Activated naive CD4-positive, alpha-beta T cell treated with anti-CD3 and anti-CD28 coated beads, Interleukin-2, amount 50 U/mL, for 24 hours (primary cell): ENCODE results near the gene SYNDIG1.
"Not testable (repeated sequence)": the region's sequence is repeated elsewhere in the genome, so short reads cannot be mapped to it uniquely, and the experiment has no call there.

Experiments
- H3K27ac Mint-ChIP-seq: one replicate; pipeline ENCODE4 v1.8.0; 2021; ENCODE audit warnings: mild to moderate bottlenecking, mixed read lengths
- H3K27me3 Mint-ChIP-seq: one replicate; pipeline ENCODE4 v1.8.0; 2021; ENCODE audit warnings: mixed read lengths
- H3K36me3 Mint-ChIP-seq: one replicate; pipeline ENCODE4 v1.8.0; 2021; ENCODE audit warnings: mixed read lengths
- H3K4me1 Mint-ChIP-seq: one replicate; pipeline ENCODE4 v1.8.0; 2021; ENCODE audit warnings: mixed read lengths
- H3K4me3 Mint-ChIP-seq: one replicate; pipeline ENCODE4 v1.8.0; 2021; ENCODE audit warnings: mild to moderate bottlenecking, mixed read lengths
- H3K9me3 Mint-ChIP-seq: one replicate; pipeline ENCODE4 v1.8.0; 2021; ENCODE audit warnings: mixed read lengths

SYNDIG1 gene

GRCh38 chr20:24507182-24507853, 37.9 kb downstream of the SYNDIG1 start:
- no peak overlapping the region for H3K27ac Mint-ChIP-seq
- H3K4me3 Mint-ChIP-seq, result no peak overlapping the region
- H3K4me1 Mint-ChIP-seq, result no peaks in the 10 kb centered on the region
- peaks cover 12% of the 10 kb centered on the region for H3K27me3 Mint-ChIP-seq
- H3K36me3 Mint-ChIP-seq, result no peaks in the 10 kb centered on the region
- H3K9me3 Mint-ChIP-seq, result no peaks in the 10 kb centered on the region

GRCh38 chr20:24512441-24512840, 43.0 kb downstream of the SYNDIG1 start:
- H3K36me3 Mint-ChIP-seq, H3K27me3 Mint-ChIP-seq, H3K9me3 Mint-ChIP-seq, H3K4me3 Mint-ChIP-seq, H3K27ac Mint-ChIP-seq, H3K4me1 Mint-ChIP-seq: not testable (repeated sequence)

- H3K4me1 Mint-ChIP-seq, result no peaks in the 10 kb centered on the region
- no peaks in the 10 kb centered on the region for H3K9me3 Mint-ChIP-seq
- H3K4me3 Mint-ChIP-seq, result no peak overlapping the region
- H3K27ac Mint-ChIP-seq, result no peak overlapping the region
- no peaks in the 10 kb centered on the region for H3K36me3 Mint-ChIP-seq
- H3K27me3 Mint-ChIP-seq, result no peaks in the 10 kb centered on the region
These were observed 49.1 kb downstream of the SYNDIG1 start for GRCh38 chr20:24518515-24518914.

- H3K9me3 Mint-ChIP-seq, result no peaks in the 10 kb centered on the region
- no peak overlapping the region for H3K27ac Mint-ChIP-seq
- no peaks in the 10 kb centered on the region for H3K27me3 Mint-ChIP-seq
- no peaks in the 10 kb centered on the region for H3K36me3 Mint-ChIP-seq
- H3K4me1 Mint-ChIP-seq, result no peaks in the 10 kb centered on the region
- no peak overlapping the region for H3K4me3 Mint-ChIP-seq
These were observed 50.0 kb downstream of the SYNDIG1 start for GRCh38 chr20:24519476-24519875.

- Mint-ChIP-seq H3K27ac (no peak overlapping the region), H3K4me1 (no peaks in the 10 kb centered on the region), H3K36me3 (no peaks in the 10 kb centered on the region), H3K27me3 (no peaks in the 10 kb centered on the region), H3K4me3 (no peak overlapping the region), H3K9me3 (no peaks in the 10 kb centered on the region)
These were observed 51.6 kb downstream of the SYNDIG1 start for GRCh38 chr20:24521032-24521431.

GRCh38 chr20:24522452-24523330, 53.3 kb downstream of the SYNDIG1 start:
- Mint-ChIP-seq H3K4me3 (no peak overlapping the region), H3K27me3 (no peaks in the 10 kb centered on the region), H3K4me1 (no peaks in the 10 kb centered on the region), H3K27ac (no peak overlapping the region), H3K36me3 (no peaks in the 10 kb centered on the region), H3K9me3 (no peaks in the 10 kb centered on the region)

GRCh38 chr20:24523661-24524060, 54.2 kb downstream of the SYNDIG1 start:
- H3K27me3 Mint-ChIP-seq, result no peaks in the 10 kb centered on the region
- H3K4me3 Mint-ChIP-seq, result no peak overlapping the region
- H3K27ac Mint-ChIP-seq, result no peak overlapping the region
- no peaks in the 10 kb centered on the region for H3K9me3 Mint-ChIP-seq
- no peaks in the 10 kb centered on the region for H3K36me3 Mint-ChIP-seq
- H3K4me1 Mint-ChIP-seq, result no peaks in the 10 kb centered on the region

GRCh38 chr20:24528583-24529368, 59.3 kb downstream of the SYNDIG1 start:
- Mint-ChIP-seq H3K9me3 (no peaks in the 10 kb centered on the region), H3K36me3 (no peaks in the 10 kb centered on the region), H3K27ac (no peak overlapping the region), H3K4me3 (no peak overlapping the region), H3K4me1 (no peaks in the 10 kb centered on the region), H3K27me3 (peaks cover 4% of the 10 kb centered on the region)

GRCh38 chr20:24529369-24529719, 59.9 kb downstream of the SYNDIG1 start:
- no peak overlapping the region for H3K4me3 Mint-ChIP-seq
- H3K36me3 Mint-ChIP-seq, result no peaks in the 10 kb centered on the region
- H3K4me1 Mint-ChIP-seq, result no peaks in the 10 kb centered on the region
- H3K9me3 Mint-ChIP-seq, result no peaks in the 10 kb centered on the region
- no peak overlapping the region for H3K27ac Mint-ChIP-seq
- peaks cover 4% of the 10 kb centered on the region for H3K27me3 Mint-ChIP-seq

- Mint-ChIP-seq H3K27me3 (peaks cover 4% of the 10 kb centered on the region), H3K9me3 (no peaks in the 10 kb centered on the region), H3K4me1 (no peaks in the 10 kb centered on the region), H3K4me3 (no peak overlapping the region), H3K27ac (no peak overlapping the region), H3K36me3 (no peaks in the 10 kb centered on the region)
These were observed 60.8 kb downstream of the SYNDIG1 start for GRCh38 chr20:24530131-24530680.

- H3K36me3 Mint-ChIP-seq, result no peaks in the 10 kb centered on the region
- H3K27me3 Mint-ChIP-seq, result peaks cover 4% of the 10 kb centered on the region
- no peak overlapping the region for H3K27ac Mint-ChIP-seq
- no peak overlapping the region for H3K4me3 Mint-ChIP-seq
- H3K4me1 Mint-ChIP-seq, result no peaks in the 10 kb centered on the region
- no peaks in the 10 kb centered on the region for H3K9me3 Mint-ChIP-seq
These were observed 61.8 kb downstream of the SYNDIG1 start for GRCh38 chr20:24531202-24531601.

- no peak overlapping the region for H3K4me3 Mint-ChIP-seq
- peaks cover 4% of the 10 kb centered on the region for H3K27me3 Mint-ChIP-seq
- H3K36me3 Mint-ChIP-seq, result no peaks in the 10 kb centered on the region
- H3K4me1 Mint-ChIP-seq, result no peaks in the 10 kb centered on the region
- no peaks in the 10 kb centered on the region for H3K9me3 Mint-ChIP-seq
- no peak overlapping the region for H3K27ac Mint-ChIP-seq
These were observed 62.4 kb downstream of the SYNDIG1 start for GRCh38 chr20:24531631-24532419.

GRCh38 chr20:24533449-24533848, 64.0 kb downstream of the SYNDIG1 start:
- H3K4me1 Mint-ChIP-seq, result no peaks in the 10 kb centered on the region
- H3K27me3 Mint-ChIP-seq, result peaks cover 4% of the 10 kb centered on the region
- H3K4me3 Mint-ChIP-seq, result no peak overlapping the region
- H3K36me3 Mint-ChIP-seq, result no peaks in the 10 kb centered on the region
- H3K9me3 Mint-ChIP-seq, result no peaks in the 10 kb centered on the region
- H3K27ac Mint-ChIP-seq, result no peak overlapping the region

- Mint-ChIP-seq H3K36me3 (no peaks in the 10 kb centered on the region), H3K27ac (no peak overlapping the region), H3K27me3 (peaks cover 6% of the 10 kb centered on the region)
These were observed 64.9 kb downstream of the SYNDIG1 start for GRCh38 chr20:24534282-24534681.

More at GRCh38 chr20:24534282-24534681, 64.9 kb downstream of the SYNDIG1 start:
- H3K4me1 Mint-ChIP-seq, result no peaks in the 10 kb centered on the region
- H3K9me3 Mint-ChIP-seq, result peaks cover 5% of the 10 kb centered on the region
- no peak overlapping the region for H3K4me3 Mint-ChIP-seq
